Right lobe of liver (tissue), 4 donors: ENCODE data around the gene SLC35F4.
"Not testable (repeated sequence)": the region's sequence is repeated elsewhere in the genome, so short reads cannot be mapped to it uniquely, and the experiment has no call there.

Source experiments
- CTCF ChIP-seq, 4 donors: fragments of 200-600 bp in 3 of 4; fragments of 450-650 bp in 1 of 4; IDR thresholded peaks; one replicate each; pipeline versions ENCODE4 v1.5.1 to v1.8.0; 2016 to 2022; ENCODE audit warnings: antibody characterized with exemption in 4 of 4, mild to moderate bottlenecking in 2 of 4
- POLR2A ChIP-seq: fragments of 450-650 bp; IDR thresholded peaks from one replicate; pipeline ENCODE4 v1.6.1; 2017; ENCODE audit warnings: antibody characterized with exemption, mild to moderate bottlenecking
- donor health status: DM: no; HTN: no; CAD: no.
- donor health status: DM: no; HTN: no; CAD: no.
- donor health status: DM: no; HTN: yes; CAD: no.

GRCh38 chr14:57709086-57709485 lies 156.8 kb downstream of the SLC35F4 start:
- TF ChIP-seq CTCF (IDR thresholded peaks at IDR 0.05); POLR2A: not testable (repeated sequence)
